SK-N-MC (cell line): ENCODE results near the gene SETD1A.

Source experiments
- EZH2 ChIP-seq: fragments of 200-600 bp; sonication (generic); IDR thresholded peaks from one replicate; pipeline ENCODE4 v1.6.1; 2017; ENCODE audit warnings: antibody characterized with exemption
- FOXP2 ChIP-seq: optimal IDR thresholded peaks from 2 replicates; pipeline ENCODE3; 2011; ENCODE audit warnings: mild to moderate bottlenecking, moderate library complexity; ENCODE audit not compliant: insufficient read depth; ENCODE audit errors: extremely low read length, control extremely low read depth
- POLR2AphosphoS5 ChIP-seq: IDR thresholded peaks from 2 replicates; pipeline ENCODE4 v1.6.1; 2012; ENCODE audit warnings: mild to moderate bottlenecking, low read depth, low read length, borderline replicate concordance

- TF ChIP-seq EZH2 (no peak), POLR2AphosphoS5 (no peak), FOXP2 (no peak)
These were observed 46.2 kb downstream of the SETD1A start for GRCh38 chr16:31003744-31004143.
